ENCODE results near the gene LCOR.

LCOR gene

GRCh38 chr10:97001183-97001991, 169.3 kb downstream of the LCOR start:
- CTCF ChIA-PET = interaction anchor here (1.5 to 1.7 kb wide), 3 partner anchors 9 to 24 kb away, joined by 3 to 5 read pairs (median 3); no protein-coding TSS in a partner anchor
- POLR2A ChIA-PET = no interaction called here
- DNase-seq (ENCODE audit: extremely low spot score) = no peak
- no peak for TF ChIP-seq CTCF (IDR thresholded peaks at IDR 0.05; ENCODE audit: control extremely low read depth, extremely low read depth, low read depth, missing control alignments)

GRCh38 chr10:97002670-97003069, 170.6 kb downstream of the LCOR start:
- CTCF ChIA-PET = interaction anchor here (1.5 to 2.0 kb wide), 3 partner anchors 11 to 92 kb away, joined by 3 to 7 read pairs (median 5); no protein-coding TSS in a partner anchor

GRCh38 chr10:97003151-97003803, 171.2 kb downstream of the LCOR start:
- no peak for TF ChIP-seq CTCF (IDR thresholded peaks at IDR 0.05; ENCODE audit: control extremely low read depth, extremely low read depth, low read depth, missing control alignments)
- CTCF ChIA-PET = interaction anchor here (1.5 to 3.7 kb wide), 6 partner anchors 10 to 92 kb away, joined by 3 to 16 read pairs (median 6); no protein-coding TSS in a partner anchor
- POLR2A ChIA-PET = no interaction called here
- no peak for DNase-seq (ENCODE audit: extremely low spot score)

More at GRCh38 chr10:97002670-97003069, 170.6 kb downstream of the LCOR start:
- DNase-seq (ENCODE audit: extremely low spot score) = no peak
- TF ChIP-seq CTCF (IDR thresholded peaks at IDR 0.05; ENCODE audit: control extremely low read depth, extremely low read depth, low read depth, missing control alignments) = no peak
- POLR2A ChIA-PET = no interaction called here

GRCh38 chr10:97003804-97004201, 171.7 kb downstream of the LCOR start:
- ChIA-PET CTCF (interaction anchor here (1.5 to 3.7 kb wide), 4 partner anchors 9 to 93 kb away, joined by 3 to 16 read pairs (median 6); no protein-coding TSS in a partner anchor), POLR2A (no interaction called here)
- no peak for DNase-seq (ENCODE audit: extremely low spot score)
- no peak for TF ChIP-seq CTCF (IDR thresholded peaks at IDR 0.05; ENCODE audit: control extremely low read depth, extremely low read depth, low read depth, missing control alignments)

- DNase-seq (ENCODE audit: extremely low spot score) = no peak
- ChIA-PET POLR2A (interaction anchor here (0.6 kb wide), 1 partner anchor 107 kb away, joined by 3 read pairs; no protein-coding TSS in a partner anchor), CTCF (interaction anchor here (1.4 to 3.7 kb wide), 5 partner anchors 9 to 25 kb away, joined by 3 to 16 read pairs (median 6); no protein-coding TSS in a partner anchor)
- TF ChIP-seq CTCF (IDR thresholded peaks at IDR 0.05; ENCODE audit: control extremely low read depth, extremely low read depth, low read depth, missing control alignments) = no peak
Measured at GRCh38 chr10:97004591-97004990, 172.5 kb downstream of the LCOR start.

- CTCF ChIA-PET = interaction anchor here (1.4 to 3.7 kb wide), 3 partner anchors 10 to 20 kb away, joined by 3 to 16 read pairs (median 6); no protein-coding TSS in a partner anchor
- POLR2A ChIA-PET = no interaction called here
- TF ChIP-seq CTCF (IDR thresholded peaks at IDR 0.05; ENCODE audit: control extremely low read depth, extremely low read depth, low read depth, missing control alignments) = no peak
- no peak for DNase-seq (ENCODE audit: extremely low spot score)
Measured at GRCh38 chr10:97005349-97005748, 173.3 kb downstream of the LCOR start.
